Lower leg skin (tissue), 4 donors: ENCODE data around the gene LRP10. TPM values are rescaled to one million over a fixed set of nuclear protein-coding genes. Genes with fewer than 3 reads are reported as not detected.
"Not testable (repeated sequence)": the region's sequence is repeated elsewhere in the genome, so short reads cannot be mapped to it uniquely, and the experiment has no call there.

Experiments used
- DNase-seq, 2 donors: peaks; one replicate each; pipeline ENCODE4 v3.0.0-alpha.2; 2019; ENCODE audit warnings: low spot score in 2 of 2
- H3K4me3 ChIP-seq: fragments of 200-600 bp; sonication (generic); 2 replicates; pipeline ENCODE4 v1.5.1; 2017; ENCODE audit warnings: mild to moderate bottlenecking, low read depth; ENCODE audit not compliant: poor library complexity, severe bottlenecking
- CTCF ChIP-seq, 3 donors: fragments of 450-650 bp; IDR thresholded peaks; one replicate each; pipeline ENCODE4 v1.5.1; 2016; ENCODE audit warnings: antibody characterized with exemption in 3 of 3, mild to moderate bottlenecking in 3 of 3, moderate library complexity in 2 of 3
- POLR2A ChIP-seq, 2 donors: fragments of 450-650 bp; IDR thresholded peaks; one replicate each; pipeline ENCODE4 v1.6.1; 2016 to 2017; ENCODE audit warnings: antibody characterized with exemption in 2 of 2, mild to moderate bottlenecking in 1 of 2, moderate library complexity in 1 of 2
- WGBS, 2 donors: methylation state at CpG; one replicate each; pipeline ENCODE4 v1.1.5; 2018; 5-methylcytosine and 5-hydroxymethylcytosine counted together
- intact Hi-C: fragments of 100-400 bp; cut with DNase I; formaldehyde crosslinking; loops from one replicate; pipeline ENCODE4 v1.15.0; 2023; ENCODE audit warnings: low total_unique reads
- total RNA-seq, 4 donors: library from RNA; depleted of rRNA; stranded (reverse); fragments of >200 nt; gene quantifications; one replicate each; pipeline ENCODE4 v1.1.0, GENCODE V29; 2016

Gene LRP10
- total RNA-seq, 4 donors from 2014 or later = 148 to 209 (median 167) TPM

GRCh38 chr14:22846811-22847307, 24.7 kb upstream of the LRP10 start:
- 66 to 71% methylated on average over 11 of the region's 11 CpGs for WGBS, 2 donors
- DNase-seq = peak in 1 of 2 donors; percentile 83
- intact Hi-C loops = no loop called here
- TF ChIP-seq CTCF (IDR thresholded peaks at IDR 0.05) (no peak), POLR2A (IDR thresholded peaks at IDR 0.05) (no peak)
- H3K4me3 ChIP-seq = no peak overlapping the region

- 21 to 22% methylated on average over 14 of the region's 14 CpGs for WGBS, 2 donors
- peak in 1 of 2 donors; percentile 88 for DNase-seq
- intact Hi-C loops = no loop called here
These were observed 23.7 kb upstream of the LRP10 start for GRCh38 chr14:22847661-22848341.

GRCh38 chr14:22848351-22849164, 23.0 kb upstream of the LRP10 start:
- no peak for TF ChIP-seq POLR2A (IDR thresholded peaks at IDR 0.05)
- TF ChIP-seq CTCF (IDR thresholded peaks at IDR 0.05) = no peak
- WGBS, 2 donors = 10 to 12% methylated on average over 11 to 12 of the region's 12 CpGs
- DNase-seq = peak; percentile 75 to 97
- intact Hi-C loops = no loop called here
- H3K4me3 ChIP-seq = no peak overlapping the region

More at GRCh38 chr14:22847661-22848341, 23.7 kb upstream of the LRP10 start:
- TF ChIP-seq POLR2A (IDR thresholded peaks at IDR 0.05) (no peak), CTCF (IDR thresholded peaks at IDR 0.05) (no peak)
- no peak overlapping the region for H3K4me3 ChIP-seq

GRCh38 chr14:22849212-22849819, 22.2 kb upstream of the LRP10 start:
- TF ChIP-seq CTCF (IDR thresholded peaks at IDR 0.05) (no peak), POLR2A (IDR thresholded peaks at IDR 0.05) (no peak)
- 21 to 29% methylated on average over 19 of the region's 19 CpGs for WGBS, 2 donors
- DNase-seq = peak; percentile 82 to 96
- no peak overlapping the region for H3K4me3 ChIP-seq
- intact Hi-C loops = no loop called here

- WGBS, 2 donors = 35 to 42% methylated on average over 9 of the region's 9 CpGs
- H3K4me3 ChIP-seq = no peak overlapping the region
- no peak for TF ChIP-seq POLR2A (IDR thresholded peaks at IDR 0.05)
- TF ChIP-seq CTCF (IDR thresholded peaks at IDR 0.05) = no peak
- DNase-seq = peak; percentile 84 to 98
- intact Hi-C loops = loop anchor here (10.0 kb wide), 1 partner anchor 296 kb away; no protein-coding TSS in a partner anchor
These were observed 20.4 kb upstream of the LRP10 start for GRCh38 chr14:22850944-22851764.

GRCh38 chr14:22852178-22852577, 19.4 kb upstream of the LRP10 start:
- intact Hi-C loops = loop anchor here (10.0 kb wide), 1 partner anchor 297 kb away; no protein-coding TSS in a partner anchor
- peak in 1 of 2 donors; percentile 63 for DNase-seq
- not testable (repeated sequence) for H3K4me3 ChIP-seq
- 71 to 73% methylated on average over 12 of the region's 12 CpGs for WGBS, 2 donors
